ENCODE measurements around the gene HMGCS2.

Gene HMGCS2

DNA sequence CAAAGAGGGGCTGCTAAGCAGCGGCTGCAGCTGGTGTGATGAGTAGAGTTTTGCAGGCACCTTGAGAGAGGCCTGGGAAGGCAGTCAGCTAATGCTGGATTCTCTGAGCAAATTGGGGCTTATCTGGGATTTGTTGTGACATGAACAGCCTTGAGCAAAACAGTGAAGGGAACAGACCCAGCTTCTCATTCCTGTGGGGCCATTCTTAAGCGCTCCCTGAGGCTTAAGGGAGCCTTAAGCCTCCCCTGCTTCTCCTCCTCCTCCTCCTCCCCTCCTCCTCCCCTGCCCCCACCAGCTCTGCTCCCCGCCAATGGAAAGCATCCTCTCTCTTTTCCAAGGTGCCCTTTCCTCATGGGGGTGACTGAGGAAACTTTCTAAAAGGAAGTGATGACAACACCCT is 21.3 kb downstream of the HMGCS2 start:
- peaks cover 4% of the 10 kb centered on the region for H3K36me3 ChIP-seq (replicated peaks)
- no peak overlapping the region for H3K27ac ChIP-seq
- H3K4me3 ChIP-seq (ENCODE audit: low read depth, low read length) = no peak overlapping the region
- in situ Hi-C loops (cut with HindIII; ENCODE audit: low pct_ligation_motif_present, low sequenced_read_pairs) = no loop called here
- TF ChIP-seq, protein P1, sequence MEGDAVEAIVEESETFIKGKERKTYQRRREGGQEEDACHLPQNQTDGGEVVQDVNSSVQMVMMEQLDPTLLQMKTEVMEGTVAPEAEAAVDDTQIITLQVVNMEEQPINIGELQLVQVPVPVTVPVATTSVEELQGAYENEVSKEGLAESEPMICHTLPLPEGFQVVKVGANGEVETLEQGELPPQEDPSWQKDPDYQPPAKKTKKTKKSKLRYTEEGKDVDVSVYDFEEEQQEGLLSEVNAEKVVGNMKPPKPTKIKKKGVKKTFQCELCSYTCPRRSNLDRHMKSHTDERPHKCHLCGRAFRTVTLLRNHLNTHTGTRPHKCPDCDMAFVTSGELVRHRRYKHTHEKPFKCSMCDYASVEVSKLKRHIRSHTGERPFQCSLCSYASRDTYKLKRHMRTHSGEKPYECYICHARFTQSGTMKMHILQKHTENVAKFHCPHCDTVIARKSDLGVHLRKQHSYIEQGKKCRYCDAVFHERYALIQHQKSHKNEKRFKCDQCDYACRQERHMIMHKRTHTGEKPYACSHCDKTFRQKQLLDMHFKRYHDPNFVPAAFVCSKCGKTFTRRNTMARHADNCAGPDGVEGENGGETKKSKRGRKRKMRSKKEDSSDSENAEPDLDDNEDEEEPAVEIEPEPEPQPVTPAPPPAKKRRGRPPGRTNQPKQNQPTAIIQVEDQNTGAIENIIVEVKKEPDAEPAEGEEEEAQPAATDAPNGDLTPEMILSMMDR (IDR thresholded peaks at IDR 0.05; ENCODE audit: low read depth, low read length, missing control alignments) = no peak
- DNase-seq = no peak
- peaks cover 2% of the 10 kb centered on the region for H3K27me3 ChIP-seq (replicated peaks)

DNA sequence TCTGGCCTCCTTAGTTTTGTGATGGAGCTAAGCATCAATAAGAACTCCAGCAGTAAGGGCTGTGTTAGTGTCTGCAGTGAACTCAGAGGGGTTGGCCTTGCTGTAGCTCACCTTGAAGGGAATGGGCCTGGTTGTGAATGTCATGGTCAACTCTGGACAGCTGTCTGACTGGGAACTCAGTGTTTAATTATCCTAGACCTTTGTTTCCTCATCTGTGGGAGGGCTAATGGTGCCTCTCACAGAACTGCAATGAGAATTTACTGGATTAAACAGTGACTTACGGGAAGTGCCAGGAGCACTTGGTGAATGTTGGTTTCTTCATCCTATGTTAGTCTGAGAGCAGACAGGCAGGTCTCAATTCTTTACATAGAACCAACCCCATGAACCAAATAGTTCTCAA is 23.7 kb downstream of the HMGCS2 start:
- no peaks in the 10 kb centered on the region for H3K27me3 ChIP-seq (replicated peaks)
- TF ChIP-seq, protein P1 (IDR thresholded peaks at IDR 0.05; ENCODE audit: low read depth, low read length, missing control alignments) = no peak
- DNase-seq = no peak
- peaks cover 4% of the 10 kb centered on the region for H3K36me3 ChIP-seq (replicated peaks)
- no peak overlapping the region for H3K27ac ChIP-seq
- in situ Hi-C loops (cut with HindIII; ENCODE audit: low pct_ligation_motif_present, low sequenced_read_pairs) = no loop called here
- no peak overlapping the region for H3K4me3 ChIP-seq (ENCODE audit: low read depth, low read length)

DNA sequence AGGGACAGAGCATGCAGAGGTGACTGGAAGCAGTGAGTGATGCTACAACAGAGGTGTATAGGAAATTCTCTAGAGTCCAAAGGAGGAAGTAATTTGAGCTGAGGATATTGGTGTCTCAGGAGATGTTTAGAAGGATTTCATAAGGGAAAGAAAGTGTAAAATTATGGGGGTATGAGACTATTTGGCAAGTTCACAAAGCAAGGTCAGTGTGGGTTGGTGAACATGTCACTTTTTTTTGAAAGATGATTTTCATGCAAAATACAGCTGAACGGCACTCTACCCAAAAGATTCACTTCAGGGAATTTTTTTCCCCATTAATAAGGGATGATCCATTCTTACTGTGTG is 24.1 kb downstream of the HMGCS2 start:
- Histone ChIP-seq H3K27ac (no peak overlapping the region), H3K36me3 (replicated peaks) (peaks cover 4% of the 10 kb centered on the region), H3K27me3 (replicated peaks) (no peaks in the 10 kb centered on the region), H3K4me3 (ENCODE audit: low read depth, low read length) (no peak overlapping the region)
- TF ChIP-seq, protein P1 (IDR thresholded peaks at IDR 0.05; ENCODE audit: low read depth, low read length, missing control alignments) = no peak
- in situ Hi-C loops (cut with HindIII; ENCODE audit: low pct_ligation_motif_present, low sequenced_read_pairs) = no loop called here
- no peak for DNase-seq

DNA sequence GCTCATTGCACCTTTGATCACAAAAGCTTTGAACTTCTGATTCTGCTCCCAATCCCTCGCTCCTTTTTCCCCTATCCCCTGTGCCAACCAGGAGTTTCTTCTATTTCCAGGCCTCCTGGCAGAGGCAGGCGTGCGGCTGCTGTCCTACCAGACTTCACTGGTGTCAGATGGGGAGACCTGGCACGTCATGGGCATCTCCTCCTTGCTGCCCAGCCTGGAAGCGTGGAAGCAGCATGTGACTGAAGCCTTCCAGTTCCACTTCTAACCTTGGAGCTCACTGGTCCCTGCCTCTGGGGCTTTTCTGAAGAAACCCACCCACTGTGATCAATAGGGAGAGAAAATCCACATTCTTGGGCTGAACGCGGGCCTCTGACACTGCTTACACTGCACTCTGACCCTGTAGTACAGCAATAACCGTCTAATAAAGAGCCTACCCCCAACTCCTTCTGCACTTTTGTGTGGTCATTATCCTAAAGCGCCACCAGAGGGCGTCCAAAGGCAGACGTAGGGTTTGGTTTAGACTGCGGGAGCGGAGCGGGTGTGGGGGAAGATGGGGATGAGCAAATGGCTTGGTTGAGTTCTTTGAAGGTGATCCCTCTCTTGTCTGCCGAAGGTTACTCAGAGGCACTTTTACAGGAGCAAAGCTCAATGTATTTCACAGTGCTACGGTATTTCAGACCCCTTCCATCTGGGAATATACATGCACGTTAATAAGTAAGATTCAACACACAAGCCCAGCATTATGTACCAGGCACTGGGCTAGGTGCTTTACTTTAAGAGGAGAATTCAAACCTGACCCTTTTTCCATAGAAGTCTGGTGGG is 24.7 kb downstream of the HMGCS2 start:
- Histone ChIP-seq H3K27me3 (replicated peaks) (no peaks in the 10 kb centered on the region), H3K36me3 (replicated peaks) (peaks cover 4% of the 10 kb centered on the region), H3K27ac (no peak overlapping the region), H3K4me3 (ENCODE audit: low read depth, low read length) (no peak overlapping the region)
- DNase-seq = peak; percentile 40
- TF ChIP-seq, protein P1 (IDR thresholded peaks at IDR 0.05; ENCODE audit: low read depth, low read length, missing control alignments) = peak; percentile 93
- in situ Hi-C loops (cut with HindIII; ENCODE audit: low pct_ligation_motif_present, low sequenced_read_pairs) = no loop called here

DNA sequence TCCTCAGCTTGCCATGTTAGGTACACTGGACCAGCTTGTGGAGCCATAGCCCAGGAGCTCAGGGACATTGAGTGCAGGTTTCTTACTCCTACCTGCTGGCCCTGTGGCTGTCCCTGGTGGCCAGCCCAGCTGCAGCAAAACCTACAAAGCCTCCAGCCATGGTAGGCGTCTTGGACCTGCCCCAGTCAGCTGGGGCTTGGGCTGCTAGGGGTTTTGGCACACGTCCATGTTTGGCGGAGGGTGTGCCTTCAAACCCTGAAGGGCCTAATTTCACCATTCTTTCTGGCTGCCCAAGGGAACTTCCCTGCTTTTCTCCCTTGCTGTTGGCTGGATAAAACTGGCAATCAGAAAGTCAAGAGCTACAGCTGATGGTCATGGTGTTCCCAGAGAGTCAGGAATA is 25.4 kb downstream of the HMGCS2 start:
- H3K36me3 ChIP-seq (replicated peaks) = peaks cover 4% of the 10 kb centered on the region
- DNase-seq = no peak
- TF ChIP-seq, protein P1 (IDR thresholded peaks at IDR 0.05; ENCODE audit: low read depth, low read length, missing control alignments) = no peak
- in situ Hi-C loops (cut with HindIII; ENCODE audit: low pct_ligation_motif_present, low sequenced_read_pairs) = no loop called here
- H3K4me3 ChIP-seq (ENCODE audit: low read depth, low read length) = no peak overlapping the region
- H3K27ac ChIP-seq = no peak overlapping the region
- no peaks in the 10 kb centered on the region for H3K27me3 ChIP-seq (replicated peaks)

DNA sequence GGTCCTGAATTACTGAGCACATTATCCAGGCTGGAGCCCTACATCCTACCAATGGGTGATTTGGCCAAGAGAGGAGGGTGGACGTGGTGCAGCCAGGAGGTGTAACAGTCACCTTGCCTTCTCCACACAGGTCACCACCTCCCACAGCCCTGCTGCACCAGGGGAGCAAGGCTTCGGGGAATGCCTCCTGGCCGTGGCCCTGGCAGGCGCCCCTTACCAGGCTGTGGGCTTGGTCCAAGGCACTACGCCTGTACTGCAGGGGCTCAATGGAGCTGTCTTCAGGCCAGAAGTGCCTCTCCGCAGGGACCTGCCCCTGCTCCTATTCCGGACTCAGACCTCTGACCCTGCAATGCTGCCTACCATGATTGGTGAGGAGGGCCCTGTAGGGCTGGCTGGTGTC is 26.0 kb downstream of the HMGCS2 start:
- TF ChIP-seq, protein P1 (IDR thresholded peaks at IDR 0.05; ENCODE audit: low read depth, low read length, missing control alignments) = no peak
- no peak for DNase-seq
- peaks cover 4% of the 10 kb centered on the region for H3K36me3 ChIP-seq (replicated peaks)
- H3K4me3 ChIP-seq (ENCODE audit: low read depth, low read length) = no peak overlapping the region
- in situ Hi-C loops (cut with HindIII; ENCODE audit: low pct_ligation_motif_present, low sequenced_read_pairs) = no loop called here
- no peak overlapping the region for H3K27ac ChIP-seq
- no peaks in the 10 kb centered on the region for H3K27me3 ChIP-seq (replicated peaks)

Data from brain microvascular endothelial cell (primary cell).